SK-N-MC (cell line): ENCODE data around the gene RGS19.

Experiments
- DNase-seq: peaks from one replicate; pipeline ENCODE4 v3.0.0-alpha.2; 2011; ENCODE audit warnings: low read depth, low spot score
- H3K27ac ChIP-seq: fragments of 200-600 bp; sonication (generic); 2 replicates; pipeline ENCODE4 v1.5.1; 2016; ENCODE audit warnings: mixed run types
- H3K36me3 ChIP-seq: fragments of 200-600 bp; sonication (generic); 2 replicates; pipeline ENCODE4 v1.6.1; 2017; ENCODE audit warnings: antibody characterized with exemption, low read length, mixed read lengths; ENCODE audit not compliant: insufficient read depth
- H3K4me3 ChIP-seq: fragments of 200-600 bp; sonication (generic); 2 replicates; pipeline ENCODE4 v1.5.1; 2016
- H3K9ac ChIP-seq: fragments of 200-600 bp; sonication (generic); 2 replicates; pipeline ENCODE4 v1.8.0; 2017; ENCODE audit warnings: mixed run types, mixed read lengths; ENCODE audit not compliant: insufficient read length
- H3K9me3 ChIP-seq: fragments of 200-600 bp; sonication (generic); 2 replicates; pipeline ENCODE4 v1.6.1; 2017; ENCODE audit warnings: low read depth, mild to moderate bottlenecking, antibody characterized with exemption, low read length, moderate library complexity, mixed read lengths
- EZH2 ChIP-seq: fragments of 200-600 bp; sonication (generic); IDR thresholded peaks from one replicate; pipeline ENCODE4 v1.6.1; 2017; ENCODE audit warnings: antibody characterized with exemption
- FOXP2 ChIP-seq: optimal IDR thresholded peaks from 2 replicates; pipeline ENCODE3; 2011; ENCODE audit warnings: mild to moderate bottlenecking, moderate library complexity; ENCODE audit not compliant: insufficient read depth; ENCODE audit errors: extremely low read length, control extremely low read depth
- POLR2AphosphoS5 ChIP-seq: IDR thresholded peaks from 2 replicates; pipeline ENCODE4 v1.6.1; 2012; ENCODE audit warnings: mild to moderate bottlenecking, low read depth, low read length, borderline replicate concordance

The RGS19 gene

GRCh38 chr20:64074184-64074789 is 5.0 kb downstream of the RGS19 start:
- no peaks in the 10 kb centered on the region for H3K36me3 ChIP-seq
- TF ChIP-seq FOXP2 (no peak), EZH2 (no peak), POLR2AphosphoS5 (no peak)
- no peaks in the 10 kb centered on the region for H3K9me3 ChIP-seq
- DNase-seq = no peak
- H3K9ac ChIP-seq = no peak overlapping the region
- H3K27ac ChIP-seq = no peak overlapping the region
- no peak overlapping the region for H3K4me3 ChIP-seq

DNA sequence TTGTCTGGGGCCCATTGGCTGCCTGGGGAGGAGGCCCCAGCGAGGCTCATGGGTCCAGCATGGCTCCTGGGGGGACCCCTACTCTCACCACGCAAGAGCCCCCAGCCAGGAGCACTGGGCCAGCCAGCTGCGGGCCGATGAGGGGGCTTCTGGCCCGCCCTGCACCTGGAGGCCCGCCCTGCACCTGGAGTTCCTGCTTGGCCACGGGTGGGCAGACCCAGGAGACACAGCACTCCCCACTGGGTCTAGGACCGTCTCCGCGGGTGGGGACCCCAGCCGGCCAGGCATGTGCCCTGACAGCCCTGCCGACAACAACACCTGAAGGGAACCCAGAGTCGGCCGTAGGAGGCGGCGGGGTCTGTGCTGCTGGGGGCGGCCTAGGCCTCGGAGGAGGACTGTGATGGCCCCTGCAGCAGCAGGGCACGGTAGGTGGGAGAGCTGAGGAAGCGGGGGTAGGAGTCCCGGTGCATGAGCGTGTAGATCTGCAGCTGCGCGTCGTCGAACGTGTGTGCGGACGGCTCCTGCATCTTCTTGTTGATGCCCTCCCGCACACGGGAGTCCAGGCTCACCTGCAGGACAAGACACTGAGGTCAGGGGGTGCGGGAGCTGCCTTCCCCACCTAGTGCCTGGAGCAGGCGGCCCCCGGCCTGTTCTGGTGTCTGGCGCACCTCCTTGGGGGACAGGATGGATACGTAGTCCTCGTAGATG is 5.7 kb downstream of the RGS19 start:
- H3K9me3 ChIP-seq = no peaks in the 10 kb centered on the region
- H3K36me3 ChIP-seq = no peaks in the 10 kb centered on the region
- H3K4me3 ChIP-seq = no peak overlapping the region
- no peak overlapping the region for H3K27ac ChIP-seq
- no peak for TF ChIP-seq FOXP2
- TF ChIP-seq POLR2AphosphoS5 = no peak
- no peak for TF ChIP-seq EZH2
- no peak for DNase-seq
- no peak overlapping the region for H3K9ac ChIP-seq

DNA sequence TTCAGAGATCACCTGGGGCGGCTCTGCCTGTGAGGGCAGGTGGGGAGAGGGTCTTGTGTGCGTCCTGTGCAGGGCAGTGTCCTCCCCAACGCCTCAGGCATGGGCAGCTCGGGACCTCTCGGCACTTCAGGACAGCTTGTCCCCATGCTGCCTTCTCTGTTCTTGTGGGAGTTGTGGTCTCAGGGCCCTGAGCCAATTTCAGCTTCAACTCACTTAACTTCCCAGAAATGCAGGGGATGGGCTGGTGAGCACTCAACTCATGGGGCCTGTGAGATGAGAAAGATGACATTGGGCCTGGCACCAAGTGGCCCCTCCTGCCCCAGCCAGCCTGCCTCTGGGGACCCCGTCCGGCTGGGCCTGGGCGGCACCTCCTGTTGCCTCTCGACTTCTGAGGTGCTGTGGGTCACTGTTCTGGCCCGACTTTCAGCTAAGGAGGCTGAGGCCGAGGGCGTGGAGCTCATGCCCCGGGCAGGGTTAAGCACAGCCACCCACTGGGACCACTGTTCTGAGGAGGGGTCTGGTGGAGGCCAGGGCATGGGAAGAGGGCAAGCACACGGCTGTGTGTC is 6.7 kb downstream of the RGS19 start:
- Histone ChIP-seq H3K9ac (no peak overlapping the region), H3K36me3 (no peaks in the 10 kb centered on the region), H3K9me3 (no peaks in the 10 kb centered on the region), H3K27ac (no peak overlapping the region), H3K4me3 (no peak overlapping the region)
- no peak for DNase-seq
- TF ChIP-seq FOXP2 = no peak
- TF ChIP-seq POLR2AphosphoS5 = 0 out of 2 replicates have a peak, but pooled peaks have one; percentile 6

DNA sequence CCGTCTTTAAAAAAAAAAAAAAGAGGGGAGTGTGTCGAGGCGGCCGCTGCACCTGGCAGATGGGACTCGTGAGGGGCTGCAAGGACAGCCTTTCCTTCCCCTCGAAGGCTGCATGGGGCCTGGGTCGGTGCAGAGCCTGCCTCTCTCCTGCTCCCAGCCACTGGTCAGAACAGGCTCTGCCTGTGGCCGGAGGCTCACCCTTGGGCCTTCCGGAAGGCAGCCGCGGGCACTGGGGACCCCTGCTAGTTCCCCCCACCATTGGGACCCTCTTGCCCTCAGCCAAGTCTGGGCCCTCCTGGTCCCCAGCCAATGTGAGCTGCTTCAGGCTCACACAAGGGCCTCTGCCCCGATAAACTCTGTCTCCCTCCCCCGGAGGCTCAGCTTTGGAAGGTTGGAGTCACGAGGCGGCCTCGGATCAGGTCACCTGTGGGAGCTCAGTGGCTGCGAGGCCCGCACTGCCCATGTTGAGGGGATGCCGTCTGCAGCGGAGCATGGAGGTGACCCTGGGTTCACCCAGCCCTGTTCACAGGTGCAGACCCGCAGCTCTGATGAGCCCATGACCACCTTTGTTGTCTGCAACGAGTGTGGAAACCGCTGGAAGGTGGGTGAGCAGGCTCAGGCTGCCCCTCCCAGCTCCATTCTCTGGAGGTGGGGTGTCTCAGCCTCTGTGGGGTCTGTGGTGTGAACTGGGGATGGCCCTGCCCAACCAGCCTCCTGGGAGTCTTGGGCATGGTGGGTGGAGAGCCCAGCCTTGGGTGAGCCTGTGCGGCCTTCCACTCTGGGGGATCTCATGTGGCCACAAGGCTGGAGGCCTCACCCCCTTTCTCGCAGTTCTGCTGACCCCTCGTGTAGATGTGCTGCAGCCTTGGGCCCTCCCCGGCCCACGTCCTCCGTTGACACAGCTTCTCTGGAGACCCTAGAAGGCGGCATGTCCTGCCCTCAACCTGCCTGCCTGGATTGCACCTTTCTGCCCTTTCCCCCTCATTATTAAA is 7.7 kb downstream of the RGS19 start:
- 0 out of 2 replicates have a peak, but pooled peaks have one; percentile 26 for TF ChIP-seq POLR2AphosphoS5
- no peak for TF ChIP-seq EZH2

GRCh38 chr20:64070244-64070993 is 8.9 kb downstream of the RGS19 start:
- no peaks in the 10 kb centered on the region for H3K9me3 ChIP-seq
- no peak for TF ChIP-seq POLR2AphosphoS5
- TF ChIP-seq FOXP2 = no peak
- no peak for TF ChIP-seq EZH2
- H3K4me3 ChIP-seq = no peak overlapping the region
- no peak overlapping the region for H3K27ac ChIP-seq
- no peaks in the 10 kb centered on the region for H3K36me3 ChIP-seq
- H3K9ac ChIP-seq = no peak overlapping the region
- DNase-seq = no peak

More for the DNA sequence above, 7.7 kb downstream of the RGS19 start:
- Histone ChIP-seq H3K9ac (no peak overlapping the region), H3K27ac (no peak overlapping the region), H3K9me3 (no peaks in the 10 kb centered on the region), H3K4me3 (no peak overlapping the region), H3K36me3 (no peaks in the 10 kb centered on the region)
- no peak for DNase-seq

DNA sequence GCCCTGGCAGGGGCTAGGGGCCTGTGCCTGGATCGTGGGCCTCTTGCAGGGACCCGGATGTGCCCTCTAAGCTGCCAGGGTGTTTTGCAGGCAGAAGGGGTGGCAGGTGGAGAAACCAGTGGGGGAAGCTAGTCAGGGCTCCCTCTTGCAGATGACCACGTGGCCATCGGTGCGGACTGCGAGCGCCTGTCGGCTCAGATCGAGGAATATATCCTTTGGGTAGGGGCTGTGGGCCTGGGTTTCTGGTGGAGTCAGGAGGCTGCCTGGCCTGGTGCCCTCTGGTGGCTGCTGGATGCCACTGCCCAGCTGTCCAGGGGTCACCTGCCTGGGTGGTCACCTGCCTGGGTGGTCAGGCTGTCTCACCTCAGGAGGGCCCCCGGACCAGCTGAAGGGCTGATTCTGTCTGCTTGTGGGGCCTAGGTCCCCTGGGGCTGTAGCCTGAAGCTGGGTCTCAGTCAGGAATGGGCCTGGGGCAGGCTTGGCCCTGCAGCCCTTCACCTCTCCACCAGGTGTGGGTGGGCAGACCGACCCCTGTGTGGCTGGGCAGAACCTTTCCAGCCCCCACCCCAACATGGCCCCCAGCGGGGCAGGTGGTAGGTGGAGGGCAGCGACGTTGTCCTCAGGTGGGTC is 9.6 kb downstream of the RGS19 start:
- DNase-seq = no peak
- TF ChIP-seq EZH2 = no peak
- TF ChIP-seq FOXP2 = no peak
- TF ChIP-seq POLR2AphosphoS5 = no peak

GRCh38 chr20:64069209-64069613 is 10.1 kb downstream of the RGS19 start:
- H3K9me3 ChIP-seq = no peaks in the 10 kb centered on the region
- no peak for DNase-seq
- no peak overlapping the region for H3K27ac ChIP-seq
- no peaks in the 10 kb centered on the region for H3K36me3 ChIP-seq
- TF ChIP-seq EZH2 (no peak), POLR2AphosphoS5 (no peak), FOXP2 (no peak)
- no peak overlapping the region for H3K4me3 ChIP-seq
- H3K9ac ChIP-seq = no peak overlapping the region

More for the DNA sequence above, 9.6 kb downstream of the RGS19 start:
- H3K36me3 ChIP-seq = no peaks in the 10 kb centered on the region
- no peak overlapping the region for H3K4me3 ChIP-seq
- H3K9me3 ChIP-seq = no peaks in the 10 kb centered on the region
- no peak overlapping the region for H3K9ac ChIP-seq
- no peak overlapping the region for H3K27ac ChIP-seq
